ENCODE data around the gene PERM1. TPM values are rescaled to one million over a fixed set of nuclear protein-coding genes. Genes with fewer than 3 reads are reported as not detected.
"Not testable (repeated sequence)": the region's sequence is repeated elsewhere in the genome, so short reads cannot be mapped to it uniquely, and the experiment has no call there.

The PERM1 gene
- total RNA-seq, 1 experiment from 2014 or later: not detected

- POLR2A ChIA-PET: no interaction called here
Observed at GRCh38 chr1:991895-992294, 10.0 kb upstream of the PERM1 start.

GRCh38 chr1:991275-991674 is 9.4 kb upstream of the PERM1 start:
- Mint-ChIP-seq H3K9me3 (peaks cover 21% of the 10 kb centered on the region), H3K27me3 (ENCODE audit: low read depth) (peaks cover 92% of the 10 kb centered on the region)
- H3K36me3 Mint-ChIP-seq; ATAC-seq; H3K4me3 Mint-ChIP-seq; H3K4me1 Mint-ChIP-seq; H3K27ac Mint-ChIP-seq; DNase-seq (ENCODE audit: low spot score); POLR2A ChIA-PET; CTCF ChIA-PET: not testable (repeated sequence)

More at GRCh38 chr1:991895-992294, 10.0 kb upstream of the PERM1 start:
- H3K27me3 Mint-ChIP-seq (ENCODE audit: low read depth): peaks cover 89% of the 10 kb centered on the region
- CTCF ChIA-PET: interaction anchor here (3.7 kb wide), 1 partner anchor 8 kb away, joined by 17 read pairs; no protein-coding TSS in a partner anchor
- H3K36me3 Mint-ChIP-seq: peaks cover 7% of the 10 kb centered on the region; the same call in 1 of the 2 replicates
- DNase-seq (ENCODE audit: low spot score) (no peak), ATAC-seq (no peak)
- TF ChIP-seq ZSCAN18 (CRISPR knock-in tag; IDR thresholded peaks at IDR 0.05) (no peak), CTCF (IDR thresholded peaks at IDR 0.05) (no peak), FOXP4 (CRISPR knock-in tag; IDR thresholded peaks at IDR 0.05) (no peak), E2F5 (CRISPR knock-in tag; IDR thresholded peaks at IDR 0.05) (no peak), TEAD1 (CRISPR knock-in tag; IDR thresholded peaks at IDR 0.05) (no peak), ZNF416 (CRISPR knock-in tag; IDR thresholded peaks at IDR 0.05) (no peak)
- peaks cover 4% of the 10 kb centered on the region for H3K4me1 Mint-ChIP-seq
- no peak overlapping the region for H3K27ac Mint-ChIP-seq
- peaks cover 21% of the 10 kb centered on the region for H3K9me3 Mint-ChIP-seq
- no peak overlapping the region for H3K4me3 Mint-ChIP-seq

- ATAC-seq; H3K36me3 Mint-ChIP-seq; CTCF ChIA-PET; H3K27ac Mint-ChIP-seq; H3K4me1 Mint-ChIP-seq; POLR2A ChIA-PET; DNase-seq (ENCODE audit: low spot score); H3K4me3 Mint-ChIP-seq: not testable (repeated sequence)
- Mint-ChIP-seq H3K9me3 (peaks cover 21% of the 10 kb centered on the region), H3K27me3 (ENCODE audit: low read depth) (peaks cover 91% of the 10 kb centered on the region)
Observed at GRCh38 chr1:988061-988460, 6.2 kb upstream of the PERM1 start.

GRCh38 chr1:985126-985525 is 3.2 kb upstream of the PERM1 start:
- Mint-ChIP-seq H3K36me3 (no peaks in the 10 kb centered on the region), H3K27me3 (ENCODE audit: low read depth) (peaks cover 71% of the 10 kb centered on the region), H3K4me1 (no peaks in the 10 kb centered on the region), H3K4me3 (no peak overlapping the region), H3K27ac (no peak overlapping the region), H3K9me3 (peaks cover 12% of the 10 kb centered on the region)
- ATAC-seq (no peak), DNase-seq (ENCODE audit: low spot score) (no peak)
- ChIA-PET POLR2A (interaction anchor here (1.2 kb wide), 1 partner anchor 56 kb away, joined by 5 read pairs; no protein-coding TSS in a partner anchor), CTCF (interaction anchor here (0.7 to 6.3 kb wide), 19 partner anchors 9 to 307 kb away, joined by 3 to 77 read pairs (median 6); partner anchors contain the start of genes HES4, PLEKHN1 and UBE2J2)
- TF ChIP-seq ZSCAN18 (CRISPR knock-in tag; IDR thresholded peaks at IDR 0.05) (no peak), CDX4 (CRISPR knock-in tag; IDR thresholded peaks at IDR 0.05; ENCODE audit: borderline replicate concordance) (no peak), NR2C2 (CRISPR knock-in tag; IDR thresholded peaks at IDR 0.05) (no peak), MAX (CRISPR knock-in tag; IDR thresholded peaks at IDR 0.05) (no peak), ELF4 (CRISPR knock-in tag; IDR thresholded peaks at IDR 0.05; ENCODE audit: low read depth) (no peak), E2F5 (CRISPR knock-in tag; IDR thresholded peaks at IDR 0.05) (no peak), PRRX2 (CRISPR knock-in tag; IDR thresholded peaks at IDR 0.05) (no peak), CREM (CRISPR knock-in tag; IDR thresholded peaks at IDR 0.05) (no peak), SOX15 (CRISPR knock-in tag; IDR thresholded peaks at IDR 0.05) (no peak), ZNF263 (CRISPR knock-in tag; IDR thresholded peaks at IDR 0.05; ENCODE audit: low read depth) (no peak)

Data from WTC11 (cell line).